Osteocyte (in vitro differentiated cells): Measurements from ENCODE around the gene AP3D1. TPM values are rescaled to one million over a fixed set of nuclear protein-coding genes. Genes with fewer than 3 reads are reported as not detected.

Source experiments
- DNase-seq: peaks from one replicate; pipeline ENCODE4 v3.0.0; 2021; ENCODE audit warnings: mixed read lengths; ENCODE audit not compliant: unreplicated experiment; ENCODE audit errors: extremely low spot score
- H3K27ac Mint-ChIP-seq: one replicate; pipeline ENCODE4 v1.8.0; 2021; ENCODE audit warnings: mild to moderate bottlenecking, mixed read lengths; ENCODE audit not compliant: unreplicated experiment
- H3K27me3 Mint-ChIP-seq: one replicate; pipeline ENCODE4 v1.8.0; 2021; ENCODE audit warnings: mixed read lengths; ENCODE audit not compliant: unreplicated experiment
- H3K36me3 Mint-ChIP-seq: one replicate; pipeline ENCODE4 v1.8.0; 2021; ENCODE audit warnings: mixed read lengths; ENCODE audit not compliant: unreplicated experiment
- H3K4me1 Mint-ChIP-seq: one replicate; pipeline ENCODE4 v1.8.0; 2021; ENCODE audit warnings: mixed read lengths; ENCODE audit not compliant: unreplicated experiment
- H3K4me3 Mint-ChIP-seq: one replicate; pipeline ENCODE4 v1.8.0; 2021; ENCODE audit warnings: mild to moderate bottlenecking, moderate library complexity, mixed read lengths; ENCODE audit not compliant: unreplicated experiment
- H3K9me3 Mint-ChIP-seq: one replicate; pipeline ENCODE4 v1.8.0; 2021; ENCODE audit warnings: mixed read lengths; ENCODE audit not compliant: unreplicated experiment
- total RNA-seq: library from RNA; stranded (reverse); gene quantifications from 2 replicates; pipeline ENCODE4 v1.2.1, GENCODE V29; 2021
- TF ChIP-seq, protein P1 (sequence below): fragments of 200-600 bp; sonication (generic); IDR thresholded peaks from 2 replicates; pipeline ENCODE4 v1.5.0; 2021; ENCODE audit warnings: antibody characterized with exemption, mild to moderate bottlenecking, moderate library complexity

The AP3D1 gene
- total RNA-seq, 1 donor from 2014 or later = 139 TPM

DNA sequence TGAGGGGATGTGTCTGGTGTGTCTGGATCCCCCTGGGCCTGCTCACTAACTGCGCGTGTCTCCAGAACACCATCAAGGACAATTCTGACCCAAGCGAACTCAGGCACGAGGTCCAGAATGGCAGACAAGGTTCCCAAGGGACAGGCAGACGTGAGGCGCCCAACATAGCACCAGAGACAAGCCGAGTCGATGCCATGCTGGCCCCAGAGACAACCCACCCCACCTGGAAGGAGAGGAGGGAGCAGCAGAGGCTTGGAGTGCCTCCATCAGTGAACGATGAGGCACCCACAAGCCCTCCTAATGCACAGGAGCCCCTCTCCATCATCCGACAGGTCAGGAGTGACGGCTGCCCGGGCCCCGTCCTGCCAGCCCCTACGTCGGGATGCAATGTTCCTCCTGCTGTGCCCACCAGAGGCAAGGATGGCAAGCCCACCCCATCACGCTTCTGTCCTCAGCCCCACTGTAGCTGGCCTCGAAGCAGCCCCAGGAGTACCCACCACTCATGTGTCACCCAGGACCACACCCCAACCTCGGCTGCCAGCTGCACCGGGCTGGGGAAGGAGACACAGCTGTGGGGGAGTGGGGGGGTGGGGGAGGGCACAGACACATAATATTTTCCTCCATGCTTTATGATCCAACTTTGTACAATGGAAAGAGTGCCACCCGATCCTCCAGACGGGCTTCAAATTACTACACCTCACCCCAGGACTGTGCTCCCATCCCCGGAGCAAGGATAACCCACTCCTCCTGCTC, 11.8 kb downstream of the AP3D1 start:
- Mint-ChIP-seq H3K36me3 (peaks cover 12% of the 10 kb centered on the region), H3K4me1 (peaks cover 11% of the 10 kb centered on the region), H3K27me3 (no peaks in the 10 kb centered on the region), H3K9me3 (no peaks in the 10 kb centered on the region), H3K27ac (peak overlapping the region; percentile 44), H3K4me3 (no peak overlapping the region)
- no peak for DNase-seq
- TF ChIP-seq, protein P1, sequence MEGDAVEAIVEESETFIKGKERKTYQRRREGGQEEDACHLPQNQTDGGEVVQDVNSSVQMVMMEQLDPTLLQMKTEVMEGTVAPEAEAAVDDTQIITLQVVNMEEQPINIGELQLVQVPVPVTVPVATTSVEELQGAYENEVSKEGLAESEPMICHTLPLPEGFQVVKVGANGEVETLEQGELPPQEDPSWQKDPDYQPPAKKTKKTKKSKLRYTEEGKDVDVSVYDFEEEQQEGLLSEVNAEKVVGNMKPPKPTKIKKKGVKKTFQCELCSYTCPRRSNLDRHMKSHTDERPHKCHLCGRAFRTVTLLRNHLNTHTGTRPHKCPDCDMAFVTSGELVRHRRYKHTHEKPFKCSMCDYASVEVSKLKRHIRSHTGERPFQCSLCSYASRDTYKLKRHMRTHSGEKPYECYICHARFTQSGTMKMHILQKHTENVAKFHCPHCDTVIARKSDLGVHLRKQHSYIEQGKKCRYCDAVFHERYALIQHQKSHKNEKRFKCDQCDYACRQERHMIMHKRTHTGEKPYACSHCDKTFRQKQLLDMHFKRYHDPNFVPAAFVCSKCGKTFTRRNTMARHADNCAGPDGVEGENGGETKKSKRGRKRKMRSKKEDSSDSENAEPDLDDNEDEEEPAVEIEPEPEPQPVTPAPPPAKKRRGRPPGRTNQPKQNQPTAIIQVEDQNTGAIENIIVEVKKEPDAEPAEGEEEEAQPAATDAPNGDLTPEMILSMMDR = no peak

DNA sequence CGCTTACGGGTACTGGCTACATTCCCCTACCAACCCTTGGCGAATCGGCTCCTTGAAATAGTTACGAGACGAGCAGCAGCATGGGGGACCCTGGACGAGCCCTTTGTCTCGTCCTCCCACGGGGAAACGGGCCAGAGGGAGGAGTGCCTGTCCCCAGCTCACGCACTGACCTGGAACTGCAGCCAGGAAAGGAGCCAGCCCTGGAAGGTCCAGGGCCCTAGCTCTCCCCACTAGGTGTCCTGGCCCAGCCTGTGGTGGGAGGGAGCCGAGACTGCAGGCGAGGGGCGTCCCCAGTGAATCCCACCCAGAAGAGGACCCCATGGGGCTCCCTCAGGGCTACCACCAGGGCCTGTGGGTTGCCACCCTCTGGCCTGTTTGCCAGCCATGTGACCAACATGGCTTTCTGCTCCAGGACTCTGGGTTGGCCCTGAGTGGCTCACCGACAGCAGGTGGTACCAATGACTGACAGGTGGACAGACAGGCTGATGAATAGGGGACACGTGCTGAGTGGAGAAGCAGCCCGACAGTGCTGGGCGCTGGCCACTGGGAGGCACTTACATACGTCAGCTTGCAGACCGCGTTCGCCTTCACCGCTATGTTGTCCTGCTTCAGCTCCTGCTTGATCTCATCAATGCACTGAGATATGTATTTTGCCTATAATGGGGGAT, 13.2 kb downstream of the AP3D1 start:
- Mint-ChIP-seq H3K4me3 (no peak overlapping the region), H3K27me3 (no peaks in the 10 kb centered on the region)

DNA sequence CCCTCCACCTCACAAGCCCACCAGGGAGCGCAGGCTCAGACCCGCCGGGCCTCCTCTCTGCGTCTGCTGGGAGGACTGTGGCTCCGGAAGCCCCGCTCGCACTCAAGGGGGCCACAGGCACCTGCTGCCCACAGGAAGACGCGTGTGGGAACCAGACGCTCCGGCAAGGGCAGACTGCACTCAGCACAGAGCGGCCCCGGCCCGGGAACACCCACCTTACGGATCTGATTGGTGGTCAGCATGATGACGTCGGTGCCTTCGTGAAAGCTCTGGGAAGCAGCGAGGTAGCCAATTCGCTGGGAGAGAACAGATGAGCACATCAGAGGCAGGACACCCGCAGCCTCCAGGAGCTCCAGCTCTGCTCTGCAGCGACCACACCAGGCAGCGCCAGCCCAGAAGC, 14.6 kb downstream of the AP3D1 start:
- DNase-seq = no peak
- Mint-ChIP-seq H3K9me3 (no peaks in the 10 kb centered on the region), H3K27me3 (no peaks in the 10 kb centered on the region), H3K4me1 (peaks cover 11% of the 10 kb centered on the region), H3K27ac (no peak overlapping the region), H3K36me3 (peaks cover 15% of the 10 kb centered on the region), H3K4me3 (no peak overlapping the region)
- TF ChIP-seq, protein P1 = no peak

More for the DNA sequence above, 13.2 kb downstream of the AP3D1 start:
- Mint-ChIP-seq H3K9me3 (no peaks in the 10 kb centered on the region), H3K36me3 (peaks cover 12% of the 10 kb centered on the region), H3K4me1 (peaks cover 11% of the 10 kb centered on the region), H3K27ac (no peak overlapping the region)
- DNase-seq = no peak
- TF ChIP-seq, protein P1 = no peak

DNA sequence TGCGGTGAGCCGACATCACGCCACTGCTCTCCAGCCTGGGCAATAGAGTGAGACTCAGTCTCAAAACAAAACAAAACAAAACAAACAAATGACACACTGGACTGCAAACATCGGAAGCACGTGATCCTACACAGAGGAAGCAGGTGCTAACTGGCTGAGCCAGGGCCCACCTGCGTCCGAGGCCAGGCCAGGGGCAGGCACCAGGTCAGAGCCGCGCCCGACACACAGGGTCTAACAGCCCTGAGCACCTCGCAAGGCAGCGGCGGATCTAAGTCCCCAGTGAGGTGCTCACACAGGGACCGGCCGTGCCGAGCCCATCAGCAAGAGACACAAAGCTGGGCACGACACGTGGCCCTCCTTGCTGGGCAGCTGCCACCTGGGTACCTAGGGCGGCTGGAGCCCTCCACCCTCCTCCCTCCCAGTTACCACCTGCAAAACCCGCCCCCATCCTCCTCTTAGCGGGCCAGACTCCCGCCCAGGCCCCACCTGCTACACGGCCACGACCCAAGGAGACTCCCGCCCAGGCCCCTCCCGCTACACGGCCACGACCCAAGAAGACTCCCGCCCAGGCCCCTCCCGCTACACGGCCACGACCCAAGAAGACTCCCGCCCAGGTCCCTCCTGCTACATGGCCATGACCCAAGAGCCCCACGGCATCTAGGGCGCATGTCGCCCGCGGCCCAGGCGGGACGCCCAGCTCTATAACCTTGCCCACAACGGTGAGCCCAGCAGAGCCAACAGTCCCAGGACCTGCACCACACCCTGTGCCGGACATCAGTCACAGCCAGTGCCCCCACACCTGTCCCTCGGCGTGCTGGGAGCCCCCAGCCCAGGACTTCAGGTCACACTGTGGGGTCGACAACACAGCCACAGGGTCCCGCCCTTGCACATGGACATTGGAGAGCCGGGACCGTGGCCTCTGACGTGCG, 15.6 kb downstream of the AP3D1 start:
- no peak overlapping the region for H3K27ac Mint-ChIP-seq
- TF ChIP-seq, protein P1 = no peak
- peaks cover 15% of the 10 kb centered on the region for H3K36me3 Mint-ChIP-seq
- no peak overlapping the region for H3K4me3 Mint-ChIP-seq
- H3K27me3 Mint-ChIP-seq = no peaks in the 10 kb centered on the region
- no peak for DNase-seq
- H3K4me1 Mint-ChIP-seq = peaks cover 8% of the 10 kb centered on the region
- H3K9me3 Mint-ChIP-seq = no peaks in the 10 kb centered on the region
